HG02610 (cell line): ENCODE measurements around the gene NKAIN2.
"Not testable (repeated sequence)": the region's sequence is repeated elsewhere in the genome, so short reads cannot be mapped to it uniquely, and the experiment has no call there.

Experiments
- ATAC-seq: cut with Tn5 transposase; IDR thresholded peaks from one replicate; pipeline ENCODE4 v1.9.1; 2021; ENCODE audit warnings: mild to moderate bottlenecking, moderate library complexity; ENCODE audit not compliant: unreplicated experiment

NKAIN2 gene

DNA sequence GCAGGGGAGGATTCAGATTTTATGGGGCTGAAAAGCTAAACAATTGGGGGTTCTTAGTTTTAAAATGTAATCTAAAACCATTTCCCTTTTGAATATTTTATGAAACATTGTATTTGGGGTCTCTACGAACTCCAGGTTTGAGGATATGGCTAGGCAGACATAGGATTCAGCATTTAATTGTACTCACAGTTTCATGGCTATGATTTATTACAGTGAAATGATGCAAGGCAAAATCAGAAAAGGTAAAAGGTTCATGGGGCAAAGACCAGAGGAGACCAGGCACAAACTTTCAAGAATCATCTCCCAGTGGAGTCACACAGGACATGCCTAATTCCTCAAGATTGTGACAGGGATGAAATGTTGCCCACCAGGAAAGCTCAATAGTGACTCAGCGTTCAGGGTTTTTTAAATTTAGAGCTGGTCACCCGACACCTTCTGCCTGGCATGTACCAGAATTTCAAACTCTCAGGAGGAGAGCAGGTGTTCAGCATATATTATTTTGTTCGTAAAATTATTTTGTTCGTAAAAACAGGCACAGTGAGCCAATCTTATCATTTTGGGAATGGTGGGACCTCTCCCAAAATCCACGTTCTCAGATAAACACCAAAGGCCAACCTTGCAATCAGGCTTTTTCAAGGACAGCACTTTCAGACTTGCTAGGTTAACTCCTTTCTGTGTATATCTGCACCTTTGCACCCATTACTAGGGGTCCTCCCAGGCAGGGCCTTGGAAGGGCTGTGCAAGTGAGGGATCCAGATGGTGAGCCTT lies 270.3 kb downstream of the NKAIN2 start:
- no peak for ATAC-seq

DNA sequence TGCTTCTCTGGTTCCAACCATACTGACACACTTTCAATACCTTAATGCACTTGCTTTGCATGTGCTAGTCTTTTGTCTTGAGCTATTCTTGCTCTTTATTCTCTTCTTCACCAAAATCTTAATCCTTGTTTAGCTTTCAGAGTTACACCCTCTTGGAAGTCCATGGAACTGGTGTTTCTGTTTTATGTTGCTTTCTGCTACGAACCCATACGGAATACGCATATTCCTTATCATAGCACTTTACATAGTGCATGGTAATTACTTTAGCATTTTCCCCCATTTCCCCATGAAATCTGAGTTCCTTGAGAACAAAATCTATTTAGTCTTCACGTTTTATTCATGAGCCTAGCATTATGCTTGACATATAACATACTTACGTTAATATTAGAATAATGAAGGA lies 270.9 kb downstream of the NKAIN2 start:
- ATAC-seq = no peak

- ATAC-seq = no peak
These were observed 272.8 kb downstream of the NKAIN2 start for GRCh38 chr6:124076336-124077048.

DNA sequence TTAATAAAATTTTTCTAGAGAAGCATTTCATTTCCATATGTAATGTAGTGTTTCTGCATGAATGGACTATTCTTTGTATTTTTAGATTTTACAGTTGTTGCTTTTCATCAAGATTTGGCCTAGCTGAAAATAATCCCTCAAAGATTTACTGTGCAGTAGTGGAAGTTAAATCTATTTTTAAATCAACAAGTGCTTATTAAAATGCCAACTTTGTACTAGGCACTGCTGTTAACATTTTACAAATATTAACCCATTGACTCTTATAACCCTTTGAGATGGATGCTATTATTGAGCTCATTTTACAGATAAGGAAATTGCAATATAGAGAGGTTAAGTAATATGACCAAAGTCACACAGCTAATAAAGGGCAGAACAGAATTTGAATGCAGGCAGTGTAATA lies 274.5 kb downstream of the NKAIN2 start:
- ATAC-seq = no peak

- ATAC-seq = no peak
These were observed 276.8 kb downstream of the NKAIN2 start for GRCh38 chr6:124080483-124080882.

- no peak for ATAC-seq
These were observed 286.8 kb downstream of the NKAIN2 start for GRCh38 chr6:124090491-124090890.

- no peak for ATAC-seq
These were observed 295.9 kb downstream of the NKAIN2 start for GRCh38 chr6:124099520-124099919.

GRCh38 chr6:124110514-124110913 lies 306.8 kb downstream of the NKAIN2 start:
- no peak for ATAC-seq

DNA sequence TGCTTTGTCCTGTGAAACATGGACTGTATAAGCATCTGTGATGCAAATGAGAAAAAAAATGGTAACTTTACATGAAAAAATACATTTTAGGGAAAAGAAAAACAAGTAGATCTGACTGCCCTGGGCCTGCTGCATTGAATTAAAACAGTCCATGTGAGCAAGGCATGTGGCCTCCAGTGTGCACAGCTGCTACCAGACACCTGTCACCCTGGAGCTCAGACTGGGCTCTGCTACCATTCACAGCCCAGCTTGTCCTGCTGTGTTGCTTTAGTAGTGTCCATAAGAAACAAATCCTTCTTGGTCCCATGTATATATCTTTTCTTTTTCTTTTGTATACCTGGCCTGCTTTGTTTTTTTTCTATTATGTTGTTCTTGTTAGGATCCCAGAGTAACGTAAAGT lies 315.9 kb downstream of the NKAIN2 start:
- no peak for ATAC-seq

DNA sequence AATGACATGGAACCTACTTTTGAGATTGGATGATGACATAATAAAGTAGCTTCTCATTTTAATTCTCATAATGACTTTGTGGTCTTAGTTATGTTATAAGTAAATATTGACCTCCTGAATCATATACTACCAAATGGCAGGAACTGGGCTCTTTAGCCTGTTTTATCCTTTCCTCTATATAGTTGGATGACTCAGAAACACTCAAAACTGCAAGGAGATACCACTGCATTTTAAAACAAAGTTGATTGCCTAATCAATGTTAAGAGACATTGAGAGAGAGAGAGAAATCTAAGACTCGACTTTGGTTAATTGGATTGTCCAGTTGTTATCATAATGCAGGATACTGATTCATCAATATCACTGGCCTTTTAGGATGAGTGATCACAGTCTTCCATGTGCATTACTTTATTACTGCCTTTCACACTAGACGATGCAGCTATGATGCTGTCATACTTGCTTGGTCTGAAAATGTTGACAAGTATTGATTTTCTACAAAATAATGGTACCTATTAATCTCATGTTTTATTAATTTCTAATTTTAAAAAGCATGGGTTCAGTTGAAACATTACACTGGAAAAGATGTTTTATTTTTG lies 320.0 kb downstream of the NKAIN2 start:
- no peak for ATAC-seq

DNA sequence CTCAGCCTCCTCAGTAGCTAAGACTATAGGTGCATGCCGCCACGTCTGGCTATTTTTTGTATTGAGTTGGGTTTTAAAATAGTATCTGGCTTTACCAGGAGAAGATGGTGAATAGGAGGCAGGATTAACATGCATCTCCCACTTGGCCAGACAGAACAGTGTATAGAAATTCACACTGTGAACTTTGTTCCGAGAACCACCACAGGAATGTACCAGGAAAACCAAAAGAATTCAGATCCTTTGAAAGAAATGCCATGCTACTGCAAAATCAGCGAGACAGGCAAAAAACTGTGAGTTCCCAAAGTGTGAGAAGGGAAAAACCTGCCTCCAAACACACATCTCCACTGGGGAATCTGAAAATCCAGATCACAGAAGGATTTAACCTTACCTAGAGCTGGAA lies 327.6 kb downstream of the NKAIN2 start:
- no peak for ATAC-seq

- no peak for ATAC-seq
These were observed 328.1 kb downstream of the NKAIN2 start for GRCh38 chr6:124131779-124132178.

DNA sequence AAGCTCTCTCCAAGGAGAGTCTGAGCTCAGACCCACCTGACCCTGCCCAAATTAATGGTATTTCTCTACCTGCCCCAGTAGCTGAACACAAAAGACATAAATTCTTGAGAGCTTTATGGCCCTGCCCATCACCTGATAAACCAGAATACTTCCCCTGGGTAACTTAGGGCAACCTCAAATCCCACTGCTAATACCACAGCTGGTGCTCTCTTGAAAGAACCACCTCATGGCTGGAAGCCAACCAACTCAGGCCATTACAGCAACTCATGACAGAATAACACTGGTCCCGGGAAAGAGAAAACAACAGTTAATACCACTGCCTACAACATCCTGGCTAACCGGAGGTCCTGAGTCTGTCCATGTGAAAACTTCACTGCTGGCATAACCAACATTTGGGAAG lies 328.6 kb downstream of the NKAIN2 start:
- no peak for ATAC-seq

GRCh38 chr6:124142852-124143251 lies 339.2 kb downstream of the NKAIN2 start:
- no peak for ATAC-seq

DNA sequence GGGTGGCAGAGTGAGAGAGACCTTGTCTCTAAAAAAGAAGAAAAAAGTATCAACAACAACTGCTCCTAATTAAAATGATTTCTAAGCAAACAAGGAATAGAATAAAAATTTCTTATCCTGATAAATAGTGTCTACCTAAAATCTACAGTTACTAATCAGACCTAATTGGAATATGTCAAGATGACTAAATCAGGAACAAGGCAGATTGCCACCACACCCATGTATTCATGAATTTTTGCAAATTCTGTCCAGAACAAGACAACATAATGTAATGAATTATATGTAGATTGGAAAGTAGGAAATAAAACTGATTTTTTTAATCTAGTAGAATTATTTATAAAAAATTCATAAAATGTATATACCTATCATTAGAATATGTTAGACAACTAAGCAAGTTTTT lies 339.8 kb downstream of the NKAIN2 start:
- no peak for ATAC-seq

DNA sequence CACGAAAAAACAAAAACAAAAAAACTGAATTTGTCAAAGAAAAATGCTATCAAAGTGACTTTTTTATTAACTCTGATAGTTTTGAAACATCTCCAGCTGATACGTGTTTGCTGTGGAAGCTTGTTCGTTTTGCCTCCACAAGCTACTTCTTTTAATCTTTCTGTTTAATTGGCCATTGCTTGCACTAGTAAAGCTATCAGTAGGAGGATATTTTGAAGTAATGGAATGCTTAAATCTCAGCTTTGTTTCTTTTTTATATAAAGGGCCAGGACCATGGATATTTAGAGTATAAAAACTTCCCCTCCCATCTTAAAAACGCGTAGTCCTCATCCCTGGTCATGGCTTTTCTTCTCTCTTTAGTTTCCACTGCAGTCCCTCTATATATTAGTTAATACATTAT lies 344.0 kb downstream of the NKAIN2 start:
- no peak for ATAC-seq

DNA sequence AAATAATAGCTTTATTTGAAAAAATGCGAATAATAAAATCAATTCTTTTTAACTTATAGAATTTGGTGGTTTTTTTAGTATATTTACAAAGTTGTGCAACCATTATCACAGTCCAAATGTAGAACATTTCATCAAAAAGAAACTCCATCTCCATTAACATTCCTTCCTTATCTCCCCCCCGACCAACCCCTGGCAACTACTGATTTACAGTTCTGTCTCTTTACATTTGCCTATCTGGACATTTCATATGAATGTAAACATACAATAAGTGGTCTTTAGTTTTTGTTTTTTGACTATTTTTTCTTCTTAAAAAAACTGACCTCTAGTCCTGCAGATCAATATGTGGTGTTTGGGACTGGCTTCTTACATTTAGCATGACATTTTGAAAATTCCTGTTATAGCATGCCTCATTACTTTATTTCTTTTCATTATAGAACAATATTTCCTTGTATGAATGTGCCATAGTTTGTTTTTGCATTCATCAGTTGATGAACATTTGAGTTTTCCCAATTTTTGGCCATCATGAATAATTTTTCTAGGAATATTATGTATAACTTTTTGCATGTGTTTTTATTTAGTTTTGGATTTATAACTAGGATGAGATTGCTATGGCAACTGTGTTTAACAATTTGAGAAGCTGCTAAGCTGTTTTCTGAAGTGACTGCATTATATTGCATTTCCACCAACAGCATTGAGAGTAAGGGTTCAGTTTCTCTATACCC lies 344.7 kb downstream of the NKAIN2 start:
- ATAC-seq = no peak

- no peak for ATAC-seq
These were observed 346.0 kb downstream of the NKAIN2 start for GRCh38 chr6:124149646-124150045.

DNA sequence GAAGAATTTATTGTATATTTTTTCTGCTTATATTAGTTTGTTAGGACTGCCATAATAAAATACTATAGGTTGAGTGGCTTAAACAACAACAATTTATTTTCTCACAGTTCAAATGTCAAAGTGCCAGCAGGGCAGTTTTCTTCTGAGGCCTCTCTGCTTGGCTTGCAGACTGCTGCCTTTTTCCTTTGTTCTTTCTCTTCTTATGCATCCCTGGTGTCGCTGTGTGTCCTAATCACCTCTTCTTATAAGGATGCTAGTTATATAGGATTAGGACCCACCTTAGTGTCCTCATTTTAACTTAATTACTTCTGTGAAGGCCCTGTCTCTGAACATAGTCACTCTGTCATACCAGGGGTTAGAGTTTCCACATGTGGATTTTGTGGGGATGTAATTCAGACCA lies 354.4 kb downstream of the NKAIN2 start:
- ATAC-seq = no peak

DNA sequence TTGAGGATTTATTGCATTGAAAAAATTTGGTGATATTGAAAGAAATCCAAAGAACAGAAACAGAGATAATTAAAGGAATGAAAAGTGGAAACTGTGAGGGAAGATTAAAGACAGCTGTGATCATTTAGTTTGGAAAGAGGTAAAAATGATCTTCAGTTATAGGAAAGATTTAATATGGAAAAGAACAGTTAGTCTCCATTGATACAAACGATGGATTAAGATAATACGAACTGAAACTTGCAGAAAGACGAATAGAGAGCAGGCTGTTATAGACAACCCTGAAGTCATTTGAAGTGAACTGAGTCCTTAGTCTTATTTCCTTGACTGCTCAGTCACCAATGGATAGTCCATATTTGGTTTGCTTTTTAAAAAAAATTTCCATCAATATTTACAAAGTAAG lies 360.0 kb downstream of the NKAIN2 start:
- no peak for ATAC-seq

DNA sequence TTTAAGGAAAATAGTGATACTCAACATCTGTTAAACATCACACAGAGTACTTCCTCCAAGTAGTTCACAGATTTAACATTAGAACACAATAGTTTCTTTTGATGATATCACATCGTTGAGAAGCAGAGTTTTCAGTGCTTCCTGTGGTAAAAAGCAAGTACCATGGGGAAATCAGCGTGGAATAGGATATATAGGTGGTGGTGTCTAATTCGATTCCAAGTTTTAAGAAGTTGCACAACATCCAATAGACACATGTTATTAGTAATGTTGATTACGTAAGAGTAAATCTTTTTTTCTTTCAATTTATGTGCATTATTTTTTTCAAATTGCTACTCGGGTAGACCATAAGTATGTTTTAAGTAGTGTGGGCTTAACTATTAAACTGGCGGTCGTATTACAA lies 360.7 kb downstream of the NKAIN2 start:
- ATAC-seq = no peak

DNA sequence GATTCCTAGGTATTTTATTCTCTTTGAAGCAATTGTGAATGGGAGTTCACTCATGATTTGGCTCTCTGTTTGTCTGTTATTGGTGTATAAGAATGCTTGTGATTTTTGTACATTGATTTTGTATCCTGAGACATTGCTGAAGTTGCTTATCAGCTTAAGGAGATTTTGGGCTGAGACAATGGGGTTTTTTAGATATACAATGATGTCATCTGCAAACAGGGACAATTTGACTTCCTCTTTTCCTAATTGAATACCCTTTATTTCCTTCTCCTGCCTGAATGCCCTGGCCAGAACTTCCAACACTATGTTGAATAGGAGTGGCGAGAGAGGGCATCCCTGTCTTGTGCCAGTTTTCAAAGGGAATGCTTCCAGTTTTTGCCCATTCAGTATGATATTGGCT lies 363.6 kb downstream of the NKAIN2 start:
- not testable (repeated sequence) for ATAC-seq
